HCT116 (cell line): ENCODE data around the gene LRBA. TPM values are rescaled to one million over a fixed set of nuclear protein-coding genes. Genes with fewer than 3 reads are reported as not detected.

Source experiments
- ATAC-seq: fragments of 200-7000 bp; cut with Tn5 transposase; 2 replicates; pipeline ENCODE4 v1.9.1; 2020; ENCODE audit warnings: mild to moderate bottlenecking, moderate library complexity
- BruUV-seq: library from RNA; stranded (reverse); fragments of 400-500 nt; replicated peaks from 2 replicates; lab custom pipeline; 2021; lab: Mats Ljungman, UMichigan
- CTCF ChIA-PET: fragments of 300-600 bp; sonication (Branson Sonifier 250); formaldehyde crosslinking; loops from one replicate; lab custom pipeline; 2021; ENCODE audit warnings: antibody characterized with exemption; lab: Charles Lee
- POLR2A ChIA-PET: fragments of 300-600, 350-600 bp; sonication (Branson Sonifier 250); formaldehyde crosslinking; loops from one replicate; lab custom pipeline; 2021; ENCODE audit warnings: antibody characterized with exemption; lab: Charles Lee
- RAD21 ChIA-PET, 2 experiments: fragments of 300-600 bp; sonication (Branson Sonifier 250); formaldehyde crosslinking; loops; one replicate each; lab custom pipeline; 2023; ENCODE audit warnings: low total read pairs in 2 of 2; ENCODE audit not compliant: uncharacterized antibody in 2 of 2, unreplicated experiment in 2 of 2, low non-redundant PET in 1 of 2; lab: Charles Lee
- DNase-seq: peaks from one replicate; pipeline ENCODE4 v3.0.0-alpha.2; 2010; ENCODE audit warnings: low read depth, low spot score
- H2AFZ ChIP-seq: fragments of 200-600 bp; shearing (Covaris generic), sonication (generic); 2 replicates; pipeline ENCODE4 v1.6.1; 2017; ENCODE audit warnings: low read depth, mixed run types, mixed read lengths, antibody characterized with exemption, low read length; ENCODE audit not compliant: poor library complexity, severe bottlenecking
- H3K27ac ChIP-seq: 2 replicates; pipeline ENCODE4 v1.5.1; 2012; ENCODE audit warnings: low read depth, low read length
- H3K27me3 ChIP-seq: fragments of 200-600 bp; sonication (generic); 2 replicates; pipeline ENCODE4 v1.6.1; 2016; ENCODE audit warnings: mixed run types, low read length, mixed read lengths; ENCODE audit not compliant: insufficient read depth
- H3K36me3 ChIP-seq, 2 experiments: fragments of 200-500 bp in 1 of 2; fragments of 200-600 bp in 1 of 2; sonication (Bioruptor generic) in 1 of 2; sonication (generic) in 1 of 2; 2 replicates each; pipeline versions ENCODE4 v1.5.1 to v1.6.1; 2014 to 2016; ENCODE audit warnings: low read length in 2 of 2, inconsistent platforms in 1 of 2, mixed read lengths in 1 of 2, mixed run types in 1 of 2; ENCODE audit not compliant: insufficient read depth in 2 of 2, control insufficient read depth in 1 of 2
- H3K4me1 ChIP-seq, 2 experiments: fragments of 200-600 bp in 1 of 2; sonication (generic) in 1 of 2; 2 replicates each; pipeline versions ENCODE4 v1.5.1 to v1.6.1; 2012 to 2017; ENCODE audit warnings: low read length in 2 of 2, inconsistent platforms in 1 of 2, mild to moderate bottlenecking in 1 of 2, mixed read lengths in 1 of 2, mixed run types in 1 of 2, moderate library complexity in 1 of 2; ENCODE audit not compliant: insufficient read depth in 2 of 2, control insufficient read depth in 1 of 2
- H3K4me2 ChIP-seq: fragments of 200-600 bp; sonication (generic); 2 replicates; pipeline ENCODE4 v1.6.1; 2017; ENCODE audit warnings: mixed run types, low read length, mixed read lengths
- H3K4me3 ChIP-seq, 2 experiments: fragments of 200-600 bp in 1 of 2; sonication (generic) in 1 of 2; replicated peaks in 1 of 2; 2 replicates each; pipeline ENCODE4 v1.5.1; 2011 to 2016; ENCODE audit warnings: low read length in 2 of 2, control low read depth in 1 of 2, low read depth in 1 of 2, mild to moderate bottlenecking in 1 of 2, mixed read lengths in 1 of 2, mixed run types in 1 of 2
- H3K79me2 ChIP-seq: fragments of 200-600 bp; sonication (generic); 2 replicates; pipeline ENCODE4 v1.6.1; 2017; ENCODE audit warnings: mild to moderate bottlenecking, mixed run types, low read length, moderate library complexity, mixed read lengths; ENCODE audit not compliant: insufficient read depth
- H3K9ac ChIP-seq: fragments of 200-600 bp; sonication (generic); 2 replicates; pipeline ENCODE4 v1.6.1; 2016; ENCODE audit warnings: low read length, mixed read lengths
- H3K9me2 ChIP-seq: fragments of 200-600 bp; sonication (generic), shearing (Covaris generic); 2 replicates; pipeline ENCODE4 v1.6.1; 2017; ENCODE audit warnings: mixed run types, mild to moderate bottlenecking, moderate library complexity; ENCODE audit not compliant: insufficient read depth
- H3K9me3 ChIP-seq, 2 experiments: fragments of 200-500 bp in 1 of 2; fragments of 200-600 bp in 1 of 2; sonication (Bioruptor generic) in 1 of 2; sonication (generic) in 1 of 2; 2 replicates each; pipeline ENCODE4 v1.6.1; 2014 to 2017; ENCODE audit warnings: low read length in 2 of 2, mixed read lengths in 2 of 2, inconsistent platforms in 1 of 2, low read depth in 1 of 2, mild to moderate bottlenecking in 1 of 2, mixed run types in 1 of 2, moderate library complexity in 1 of 2; ENCODE audit not compliant: control insufficient read depth in 1 of 2, insufficient read depth in 1 of 2
- H4K20me1 ChIP-seq: fragments of 200-600 bp; sonication (generic), shearing (Covaris generic); 2 replicates; pipeline ENCODE4 v1.6.1; 2017; ENCODE audit warnings: mixed run types, mild to moderate bottlenecking, moderate library complexity; ENCODE audit not compliant: insufficient read depth
- ATF3 ChIP-seq: IDR thresholded peaks from 2 replicates; pipeline ENCODE4 v1.6.1; 2012
- CBX3 ChIP-seq: IDR thresholded peaks from 2 replicates; pipeline ENCODE4 v1.6.1; 2012; ENCODE audit warnings: low read depth
- FOSL1 ChIP-seq: IDR thresholded peaks from 2 replicates; pipeline ENCODE4 v1.6.1; 2012; ENCODE audit warnings: low read depth
- MAX ChIP-seq: IDR thresholded peaks from 2 replicates; pipeline ENCODE4 v1.6.1; 2012
- POLR2AphosphoS5 ChIP-seq: IDR thresholded peaks from 2 replicates; pipeline ENCODE4 v1.6.1; 2011; ENCODE audit warnings: mild to moderate bottlenecking, low read depth, low read length, moderate library complexity
- RAD21 ChIP-seq: IDR thresholded peaks from 2 replicates; pipeline ENCODE4 v1.6.1; 2012; ENCODE audit warnings: low read depth, mild to moderate bottlenecking
- SIN3A ChIP-seq: IDR thresholded peaks from 2 replicates; pipeline ENCODE4 v1.6.1; 2012; ENCODE audit warnings: low read depth
- SRF ChIP-seq: IDR thresholded peaks from 2 replicates; pipeline ENCODE4 v1.6.1; 2012; ENCODE audit warnings: low read depth
- intact Hi-C: fragments of 100-400 bp; cut with micrococcal nuclease; formaldehyde crosslinking; loops from 2 replicates; pipeline ENCODE4 v1.10.0; 2022
- total RNA-seq: library from RNA; stranded (reverse); gene quantifications from one replicate; pipeline ENCODE4 v1.2.1, GENCODE V29; 2021; ENCODE audit not compliant: unreplicated experiment
- TF ChIP-seq, protein P1 (sequence below): IDR thresholded peaks from 2 replicates; pipeline ENCODE4 v1.6.1; 2011; ENCODE audit warnings: mild to moderate bottlenecking, low read length, moderate library complexity; ENCODE audit not compliant: insufficient replicate concordance; ENCODE audit errors: extremely low read depth

Gene LRBA
- total RNA-seq, 1 experiment from 2014 or later: 79.8 TPM

DNA sequence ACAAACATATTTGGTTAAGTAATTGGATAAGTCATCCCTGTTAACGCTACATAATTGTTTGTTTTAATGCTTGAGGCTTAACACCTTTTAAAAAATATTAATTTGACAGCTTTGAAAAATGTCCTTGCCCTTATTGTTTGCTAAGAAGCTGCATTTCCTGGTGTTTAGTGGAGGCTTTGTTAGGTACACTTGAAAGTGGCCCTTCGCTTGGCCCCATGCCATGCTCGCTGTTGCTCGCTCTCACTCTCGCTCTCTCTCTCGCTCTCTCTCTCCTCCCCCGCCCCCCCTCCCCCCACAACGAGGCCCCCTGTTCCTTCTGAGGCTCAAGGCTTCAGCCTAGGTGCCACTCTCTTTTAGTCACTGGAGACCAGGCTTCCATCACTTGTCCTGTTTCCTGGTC lies 797.3 kb downstream of the LRBA start:
- TF ChIP-seq RAD21: no peak
- TF ChIP-seq SIN3A: no peak
- no peak for TF ChIP-seq FOSL1
- no peak for TF ChIP-seq ATF3
- TF ChIP-seq, protein P1, sequence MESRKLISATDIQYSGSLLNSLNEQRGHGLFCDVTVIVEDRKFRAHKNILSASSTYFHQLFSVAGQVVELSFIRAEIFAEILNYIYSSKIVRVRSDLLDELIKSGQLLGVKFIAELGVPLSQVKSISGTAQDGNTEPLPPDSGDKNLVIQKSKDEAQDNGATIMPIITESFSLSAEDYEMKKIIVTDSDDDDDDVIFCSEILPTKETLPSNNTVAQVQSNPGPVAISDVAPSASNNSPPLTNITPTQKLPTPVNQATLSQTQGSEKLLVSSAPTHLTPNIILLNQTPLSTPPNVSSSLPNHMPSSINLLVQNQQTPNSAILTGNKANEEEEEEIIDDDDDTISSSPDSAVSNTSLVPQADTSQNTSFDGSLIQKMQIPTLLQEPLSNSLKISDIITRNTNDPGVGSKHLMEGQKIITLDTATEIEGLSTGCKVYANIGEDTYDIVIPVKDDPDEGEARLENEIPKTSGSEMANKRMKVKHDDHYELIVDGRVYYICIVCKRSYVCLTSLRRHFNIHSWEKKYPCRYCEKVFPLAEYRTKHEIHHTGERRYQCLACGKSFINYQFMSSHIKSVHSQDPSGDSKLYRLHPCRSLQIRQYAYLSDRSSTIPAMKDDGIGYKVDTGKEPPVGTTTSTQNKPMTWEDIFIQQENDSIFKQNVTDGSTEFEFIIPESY: no peak
- no peak for TF ChIP-seq SRF
- no peak for TF ChIP-seq CBX3
- no peak for TF ChIP-seq POLR2AphosphoS5
- no peak for TF ChIP-seq MAX
- TF ChIP-seq, all 23 proteins: peak for 0
- Histone ChIP-seq H3K9ac (no peak overlapping the region), H4K20me1 (no peaks in the 10 kb centered on the region), H3K4me3 (no peak overlapping the region), H3K4me1 (peaks cover 0 to 16% of the 10 kb centered on the region in 2 experiments; a peak in 1 of 4 replicates), H3K27ac (no peak overlapping the region), H3K9me2 (no peaks in the 10 kb centered on the region), H3K9me3 (no peaks in the 10 kb centered on the region), H2AFZ (no peak overlapping the region), H3K36me3 (no peaks in the 10 kb centered on the region), H3K4me2 (no peak overlapping the region), H3K79me2 (no peaks in the 10 kb centered on the region), H3K27me3 (no peaks in the 10 kb centered on the region)
- RAD21 ChIA-PET: no interaction called here
- POLR2A ChIA-PET: no interaction called here
- no peak for ATAC-seq
- CTCF ChIA-PET: interaction anchor here (2.0 kb wide), 1 partner anchor 9 kb away, joined by 9 read pairs; no protein-coding TSS in a partner anchor
- BruUV-seq: no TSS peak
- intact Hi-C loops: no loop called here
- no peak for DNase-seq
